WI38 (cell line): ENCODE results near the gene XXYLT1.

Source experiments
- H3K4me3 ChIP-seq: 2 replicates; pipeline ENCODE4 v1.5.1; 2011; ENCODE audit warnings: low read depth, mild to moderate bottlenecking, control low read depth, low read length
- TF ChIP-seq, protein P1 (sequence below): IDR thresholded peaks from 2 replicates; pipeline ENCODE4 v1.5.1; 2012; ENCODE audit warnings: low read depth, mild to moderate bottlenecking, control low read depth, low read length

The XXYLT1 gene

DNA sequence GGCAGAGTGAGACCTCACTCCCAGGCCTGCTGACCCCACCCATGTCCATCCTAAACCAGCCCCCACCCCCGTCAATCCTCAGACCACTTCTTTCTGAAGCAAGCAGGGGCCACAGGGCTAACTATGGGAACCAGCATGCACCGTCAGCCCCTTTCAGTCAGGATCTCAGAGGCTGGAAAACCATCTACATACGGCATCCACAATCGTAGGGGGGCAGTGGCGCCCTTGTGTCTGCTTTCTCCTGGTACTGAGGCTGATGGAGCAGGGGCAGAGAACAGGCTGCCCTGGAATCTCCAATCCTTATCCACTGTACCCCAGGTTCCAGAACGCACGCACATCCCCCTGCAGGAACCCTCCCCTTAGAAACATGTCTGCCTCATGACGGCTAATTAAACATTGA is 56.6 kb downstream of the XXYLT1 start:
- H3K4me3 ChIP-seq, result no peak overlapping the region
- TF ChIP-seq, protein P1, sequence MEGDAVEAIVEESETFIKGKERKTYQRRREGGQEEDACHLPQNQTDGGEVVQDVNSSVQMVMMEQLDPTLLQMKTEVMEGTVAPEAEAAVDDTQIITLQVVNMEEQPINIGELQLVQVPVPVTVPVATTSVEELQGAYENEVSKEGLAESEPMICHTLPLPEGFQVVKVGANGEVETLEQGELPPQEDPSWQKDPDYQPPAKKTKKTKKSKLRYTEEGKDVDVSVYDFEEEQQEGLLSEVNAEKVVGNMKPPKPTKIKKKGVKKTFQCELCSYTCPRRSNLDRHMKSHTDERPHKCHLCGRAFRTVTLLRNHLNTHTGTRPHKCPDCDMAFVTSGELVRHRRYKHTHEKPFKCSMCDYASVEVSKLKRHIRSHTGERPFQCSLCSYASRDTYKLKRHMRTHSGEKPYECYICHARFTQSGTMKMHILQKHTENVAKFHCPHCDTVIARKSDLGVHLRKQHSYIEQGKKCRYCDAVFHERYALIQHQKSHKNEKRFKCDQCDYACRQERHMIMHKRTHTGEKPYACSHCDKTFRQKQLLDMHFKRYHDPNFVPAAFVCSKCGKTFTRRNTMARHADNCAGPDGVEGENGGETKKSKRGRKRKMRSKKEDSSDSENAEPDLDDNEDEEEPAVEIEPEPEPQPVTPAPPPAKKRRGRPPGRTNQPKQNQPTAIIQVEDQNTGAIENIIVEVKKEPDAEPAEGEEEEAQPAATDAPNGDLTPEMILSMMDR, result no peak

DNA sequence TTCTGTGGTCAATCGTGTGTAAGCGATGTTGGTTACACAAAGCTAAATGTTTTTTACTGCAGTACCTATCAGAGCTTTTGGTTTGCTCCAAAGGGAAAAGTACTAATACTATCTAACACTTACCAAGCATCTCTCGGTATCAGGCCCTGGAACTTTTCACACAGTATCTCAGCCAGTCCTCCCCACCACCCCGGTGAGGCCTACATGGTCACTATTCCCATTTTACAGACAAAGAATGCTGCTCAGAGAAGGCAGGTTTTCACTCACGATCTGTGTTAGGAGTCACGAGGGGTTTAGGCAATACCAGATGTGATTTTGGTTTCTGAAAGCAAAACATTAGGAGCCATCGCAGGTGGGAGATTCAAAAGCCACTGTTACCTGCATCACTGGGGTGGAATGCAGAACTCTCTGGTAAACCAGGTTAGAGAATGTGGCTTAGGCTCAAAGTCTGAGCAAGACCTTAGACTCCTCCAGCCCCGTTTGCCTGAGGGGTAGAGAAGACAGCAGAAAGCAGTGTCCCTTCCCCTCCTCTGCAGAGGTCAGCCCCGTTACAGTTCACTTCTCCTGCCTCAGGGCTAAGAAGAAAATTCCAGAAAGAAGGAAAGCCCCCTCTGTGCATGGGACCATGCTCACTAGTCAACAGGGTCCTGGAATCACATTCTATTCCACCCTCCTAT is 57.2 kb downstream of the XXYLT1 start:
- TF ChIP-seq, protein P1, result no peak
- no peak overlapping the region for H3K4me3 ChIP-seq

DNA sequence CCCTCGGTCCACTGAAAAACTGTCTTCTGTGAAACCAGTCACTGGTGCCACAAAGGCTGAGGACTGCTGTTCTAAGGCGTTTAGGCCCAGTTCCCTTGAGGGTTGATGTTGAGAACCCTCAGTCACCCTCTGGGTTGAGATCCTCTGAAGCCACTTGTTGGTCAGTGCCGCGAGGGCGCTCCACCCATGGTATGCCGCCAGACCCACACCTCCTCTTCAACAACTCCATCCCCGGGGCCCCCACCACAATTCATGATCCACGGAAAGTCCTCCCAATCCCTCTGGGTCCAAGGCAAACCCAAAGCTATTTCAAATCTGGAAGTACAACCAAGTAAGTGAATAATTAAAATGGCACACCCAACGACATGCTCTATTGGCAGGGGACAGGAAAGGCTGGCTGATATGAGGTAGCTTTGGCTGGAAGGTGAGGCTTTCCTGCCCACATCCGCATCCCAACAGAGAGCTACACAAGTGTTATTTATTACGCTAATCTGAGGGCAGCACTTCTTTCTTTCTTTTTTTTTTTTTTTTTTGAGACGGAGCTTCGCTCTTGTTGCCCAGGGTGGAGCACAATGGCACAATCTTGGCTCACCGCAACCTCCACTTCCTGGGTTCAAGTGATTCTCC is 58.1 kb downstream of the XXYLT1 start:
- no peak overlapping the region for H3K4me3 ChIP-seq
- TF ChIP-seq, protein P1, result no peak

DNA sequence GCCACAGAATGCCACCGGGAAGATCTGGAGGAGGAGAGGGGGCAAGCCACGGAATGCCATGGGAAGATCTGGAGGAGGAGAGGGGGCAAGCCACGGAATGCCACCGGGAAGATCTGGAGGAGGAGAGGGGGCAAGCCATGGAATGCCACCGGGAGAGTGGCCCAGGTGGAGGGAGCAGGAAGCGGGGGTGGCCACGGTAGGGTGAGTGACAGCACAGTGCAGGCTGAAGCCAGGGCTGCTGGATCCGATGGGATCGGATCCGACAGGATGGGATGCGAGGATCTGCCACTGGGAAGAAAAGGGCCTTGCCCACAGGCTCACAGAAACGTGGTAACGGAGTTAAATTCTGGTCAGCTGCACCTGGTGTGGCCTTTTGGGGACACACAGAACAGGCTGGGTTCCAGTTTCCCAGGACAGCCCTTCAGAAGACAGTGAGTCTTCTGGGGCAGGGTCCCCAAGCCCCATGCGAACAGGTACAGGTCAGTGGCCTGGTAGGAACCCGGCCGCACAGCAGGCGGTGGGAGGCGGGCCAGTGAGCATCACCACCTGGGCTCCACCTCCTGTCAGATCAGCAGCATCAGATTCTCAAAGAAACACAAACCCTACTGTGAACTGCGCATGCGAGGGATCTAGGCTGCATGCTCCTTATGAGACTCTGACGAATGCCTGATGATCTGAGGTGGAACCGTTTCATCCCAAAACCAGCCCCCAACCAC is 58.8 kb downstream of the XXYLT1 start:
- TF ChIP-seq, protein P1, result no peak
- no peak overlapping the region for H3K4me3 ChIP-seq

DNA sequence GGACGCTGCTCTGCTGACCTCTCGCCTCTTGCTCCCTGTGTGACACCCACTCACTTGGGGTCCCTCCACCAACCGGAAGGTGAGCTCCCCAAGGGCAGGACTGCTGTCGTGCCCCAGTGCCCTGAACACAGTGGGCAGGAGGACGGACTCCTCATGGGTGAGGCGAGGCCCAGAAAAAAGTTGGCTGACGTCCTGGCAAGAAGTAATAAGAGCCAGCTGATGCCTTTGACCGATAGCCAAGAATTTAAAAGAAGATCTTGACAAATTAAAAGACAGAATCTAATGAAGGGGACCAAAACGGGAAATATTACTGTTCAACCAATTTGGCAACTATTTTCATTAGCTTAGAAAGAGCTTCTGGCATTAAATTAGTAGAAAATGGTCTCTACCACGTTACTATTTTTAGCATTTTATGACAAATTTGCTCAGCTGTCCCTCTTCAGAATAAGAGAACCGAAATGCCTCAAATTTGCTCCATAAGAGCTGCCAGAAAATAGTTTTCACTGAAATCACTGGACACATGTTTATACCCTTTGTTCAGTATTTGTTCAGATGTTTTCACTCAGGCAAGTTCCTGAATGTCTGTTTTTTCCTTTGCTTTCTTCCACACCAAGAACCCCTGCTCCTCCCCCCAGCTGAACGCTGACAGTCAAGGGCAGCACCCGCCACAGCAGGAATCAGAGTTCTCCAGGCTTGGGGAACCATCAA is 60.5 kb downstream of the XXYLT1 start:
- peak overlapping the region; percentile 17 for H3K4me3 ChIP-seq
- TF ChIP-seq, protein P1, result no peak

DNA sequence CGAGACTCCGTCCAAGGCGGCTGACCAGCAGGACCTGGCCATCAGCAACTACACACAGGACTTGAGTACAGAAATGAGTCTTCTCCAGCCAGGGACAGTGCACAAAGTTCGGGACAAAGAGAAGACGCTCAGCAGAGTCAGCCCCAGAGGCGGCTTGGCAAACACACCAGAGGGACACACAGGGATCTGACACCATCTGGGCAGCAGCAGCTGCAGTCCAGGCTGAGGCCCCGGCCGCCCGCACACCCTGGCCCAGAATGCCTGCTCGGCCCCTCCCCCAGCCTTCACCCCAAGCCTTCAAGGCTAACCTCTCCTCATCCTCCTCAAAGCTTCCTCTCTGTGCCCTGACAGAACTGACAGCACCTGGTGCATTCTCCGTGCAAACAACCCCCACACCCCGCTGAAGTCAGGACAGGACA is 61.1 kb downstream of the XXYLT1 start:
- peak overlapping the region; percentile 17 for H3K4me3 ChIP-seq
- TF ChIP-seq, protein P1, result no peak
